ENCODE data around the gene PTCSC3. TPM values are rescaled to one million over a fixed set of nuclear protein-coding genes. Genes with fewer than 3 reads are reported as not detected.

The PTCSC3 gene
- total RNA-seq, 2 donors from 2014 or later: not detected

DNA sequence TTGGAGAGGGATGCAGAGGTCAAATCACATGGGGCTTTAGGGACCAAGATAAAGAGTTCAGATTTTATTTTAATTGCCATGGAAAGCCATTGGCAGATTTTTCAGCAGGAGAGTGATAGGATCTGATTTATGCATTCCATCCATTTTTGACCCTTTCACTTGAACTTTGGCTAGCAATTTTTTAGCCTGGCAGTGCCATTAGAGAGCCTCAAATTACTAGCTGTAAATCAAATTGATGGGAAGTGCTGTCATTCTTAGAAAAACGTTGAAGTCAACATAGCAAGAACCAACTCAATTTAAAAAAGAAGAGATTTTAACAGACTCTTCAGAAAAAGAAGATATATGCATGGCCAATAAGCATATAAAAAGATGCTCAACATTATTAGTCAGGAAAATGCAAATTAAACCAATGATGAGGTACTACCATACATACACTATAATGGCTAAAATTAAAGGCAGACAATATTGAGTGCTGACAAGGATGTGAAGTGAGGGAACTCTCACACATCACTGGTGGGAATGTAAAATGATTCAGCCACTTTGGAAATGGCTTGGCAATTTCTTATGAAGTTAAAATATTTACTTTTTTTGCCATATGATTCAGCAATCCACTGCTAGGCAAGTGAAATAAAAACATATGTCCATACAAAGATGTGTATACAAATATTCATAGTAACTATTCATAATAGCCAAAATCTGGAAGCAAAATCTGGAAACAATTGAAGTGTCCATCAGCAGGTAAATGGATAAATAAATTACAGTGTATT, 89.7 kb downstream of the PTCSC3 start:
- no peak for ATAC-seq
- Mint-ChIP-seq H3K4me1 (ENCODE audit: low read depth in 2 of 2) (no peaks in the 10 kb centered on the region), H3K36me3 (no peaks in the 10 kb centered on the region), H3K27ac (no peak overlapping the region), H3K27me3 (peaks cover 3 to 17% of the 10 kb centered on the region in 2 donors), H3K9me3 (peaks cover 5% of the 10 kb centered on the region), H3K4me3 (no peak overlapping the region)
- no peak for DNase-seq (ENCODE audit: low spot score)

DNA sequence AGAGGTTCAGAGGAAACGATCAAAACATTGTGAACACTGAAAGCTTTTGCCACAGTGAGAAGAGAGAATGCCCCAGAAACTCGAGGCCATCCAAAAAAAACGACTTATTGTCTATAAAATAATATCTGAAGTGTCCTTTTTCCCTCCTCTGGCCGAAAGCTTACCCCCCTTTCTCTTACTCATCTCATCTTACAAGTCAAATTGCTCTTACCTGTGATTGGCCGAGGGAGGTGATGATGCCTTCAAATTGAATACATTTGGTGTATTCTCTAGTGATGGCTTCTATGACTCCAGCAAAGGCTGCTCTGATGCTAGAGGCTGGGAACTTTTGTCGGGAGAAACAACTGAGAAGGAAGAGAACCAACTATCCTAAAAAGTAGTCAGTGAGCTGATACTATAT, 90.7 kb downstream of the PTCSC3 start:
- Mint-ChIP-seq H3K4me1 (ENCODE audit: low read depth in 2 of 2) (no peaks in the 10 kb centered on the region), H3K9me3 (peaks cover 5% of the 10 kb centered on the region), H3K4me3 (no peak overlapping the region), H3K36me3 (no peaks in the 10 kb centered on the region), H3K27ac (no peak overlapping the region), H3K27me3 (peaks cover 3 to 20% of the 10 kb centered on the region in 2 donors)
- DNase-seq (ENCODE audit: low spot score) (no peak), ATAC-seq (no peak)

Other genes with a start within 250 kb of the PTCSC3 start
- gene MBIP, start 143.9 kb upstream of the PTCSC3 start, total RNA-seq: 10 to 100 TPM; 20.2 to 24.5 TPM